Transverse colon (tissue), 4 donors: ENCODE data around the gene COMMD1.
"Not testable (repeated sequence)": the region's sequence is repeated elsewhere in the genome, so short reads cannot be mapped to it uniquely, and the experiment has no call there.

Experiments
- EP300 ChIP-seq: sonication (generic); formaldehyde crosslinking; IDR thresholded peaks from one replicate; pipeline ENCODE4 v1.6.1; 2017; ENCODE audit warnings: antibody characterized with exemption, low read depth
- POLR2A ChIP-seq: fragments of 450-650 bp; IDR thresholded peaks from one replicate; pipeline ENCODE4 v1.6.1; 2016; ENCODE audit warnings: antibody characterized with exemption, mild to moderate bottlenecking, moderate library complexity
- POLR2AphosphoS5 ChIP-seq, 3 donors: sonication (generic); formaldehyde crosslinking; IDR thresholded peaks; one replicate each; pipeline ENCODE4 v1.6.1; 2016; ENCODE audit warnings: antibody characterized with exemption in 3 of 3
- TF ChIP-seq, protein P1 (sequence below), 5 experiments: fragments of 200-600 bp in 3 of 5; fragments of 450-650 bp in 2 of 5; sonication (generic) in 3 of 5; IDR thresholded peaks; 1 replicate in 2 of 5; 2 replicates in 3 of 5; pipeline ENCODE4 v1.5.1; 2016 to 2017; ENCODE audit warnings: antibody characterized with exemption in 5 of 5, inconsistent platforms in 3 of 5, mild to moderate bottlenecking in 2 of 5, moderate library complexity in 1 of 5

GRCh38 chr2:62160691-62161090 is 255.2 kb downstream of the COMMD1 start:
- TF ChIP-seq, protein P1, sequence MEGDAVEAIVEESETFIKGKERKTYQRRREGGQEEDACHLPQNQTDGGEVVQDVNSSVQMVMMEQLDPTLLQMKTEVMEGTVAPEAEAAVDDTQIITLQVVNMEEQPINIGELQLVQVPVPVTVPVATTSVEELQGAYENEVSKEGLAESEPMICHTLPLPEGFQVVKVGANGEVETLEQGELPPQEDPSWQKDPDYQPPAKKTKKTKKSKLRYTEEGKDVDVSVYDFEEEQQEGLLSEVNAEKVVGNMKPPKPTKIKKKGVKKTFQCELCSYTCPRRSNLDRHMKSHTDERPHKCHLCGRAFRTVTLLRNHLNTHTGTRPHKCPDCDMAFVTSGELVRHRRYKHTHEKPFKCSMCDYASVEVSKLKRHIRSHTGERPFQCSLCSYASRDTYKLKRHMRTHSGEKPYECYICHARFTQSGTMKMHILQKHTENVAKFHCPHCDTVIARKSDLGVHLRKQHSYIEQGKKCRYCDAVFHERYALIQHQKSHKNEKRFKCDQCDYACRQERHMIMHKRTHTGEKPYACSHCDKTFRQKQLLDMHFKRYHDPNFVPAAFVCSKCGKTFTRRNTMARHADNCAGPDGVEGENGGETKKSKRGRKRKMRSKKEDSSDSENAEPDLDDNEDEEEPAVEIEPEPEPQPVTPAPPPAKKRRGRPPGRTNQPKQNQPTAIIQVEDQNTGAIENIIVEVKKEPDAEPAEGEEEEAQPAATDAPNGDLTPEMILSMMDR (IDR thresholded peaks at IDR 0.05), result not testable (repeated sequence)
- not testable (repeated sequence) for TF ChIP-seq EP300; POLR2A; POLR2AphosphoS5 (IDR thresholded peaks at IDR 0.05)
